GM12878 (cell line): ENCODE measurements around the gene ATG9A. TPM values are rescaled to one million over a fixed set of nuclear protein-coding genes. Genes with fewer than 3 reads are reported as not detected.

Experiments
- BHLHE40 ChIP-seq, 2 experiments: fragments of 450-650 bp in 1 of 2; IDR thresholded peaks; 2 replicates each; pipeline ENCODE4 v1.6.1; 2011 to 2017; ENCODE audit warnings: low read depth in 2 of 2, borderline replicate concordance in 1 of 2, improper control_type of control experiment in 1 of 2, low read length in 1 of 2, mild to moderate bottlenecking in 1 of 2
- ETV6 ChIP-seq, 2 experiments: fragments of 450-650 bp in 1 of 2; IDR thresholded peaks in 1 of 2; conservative IDR thresholded peaks in 1 of 2; 2 replicates each; pipeline ENCODE4 v1.6.1; 2014; ENCODE audit warnings: antibody characterized with exemption in 1 of 2, borderline replicate concordance in 1 of 2, low read depth in 1 of 2, mild to moderate bottlenecking in 1 of 2, moderate library complexity in 1 of 2
- IRF3 ChIP-seq: fragments of 450-650 bp; IDR thresholded peaks from 2 replicates; pipeline ENCODE4 v1.6.1; 2014; ENCODE audit warnings: mild to moderate bottlenecking
- MXI1 ChIP-seq: fragments of 150-350 bp; IDR thresholded peaks from 2 replicates; pipeline ENCODE4 v1.6.1; 2011; ENCODE audit warnings: low read depth, mild to moderate bottlenecking, inconsistent platforms, low read length, improper control_type of control experiment
- NRF1 ChIP-seq: conservative IDR thresholded peaks from 2 replicates; pipeline ENCODE4 v1.6.1; 2011; ENCODE audit warnings: mild to moderate bottlenecking, low read depth, low read length, improper control_type of control experiment
- PBX3 ChIP-seq: IDR thresholded peaks from 2 replicates; pipeline ENCODE4 v1.6.1; 2011; ENCODE audit warnings: mild to moderate bottlenecking, low read depth, low read length, moderate library complexity; ENCODE audit not compliant: insufficient replicate concordance
- POLR2AphosphoS5 ChIP-seq: IDR thresholded peaks from 2 replicates; pipeline ENCODE4 v1.6.1; 2011; ENCODE audit warnings: mild to moderate bottlenecking, low read length, inconsistent platforms
- SUPT20H ChIP-seq: IDR thresholded peaks from 2 replicates; pipeline ENCODE4 v1.6.1; 2011; ENCODE audit warnings: low read depth, mild to moderate bottlenecking, low read length, moderate library complexity, borderline replicate concordance; ENCODE audit not compliant: control insufficient read depth
- WRNIP1 ChIP-seq: IDR thresholded peaks from 2 replicates; pipeline ENCODE4 v1.6.1; 2011; ENCODE audit warnings: low read depth, low read length, improper control_type of control experiment, borderline replicate concordance
- YBX1 ChIP-seq: fragments of 450-650 bp; IDR thresholded peaks from 2 replicates; pipeline ENCODE4 v1.6.1; 2016; ENCODE audit warnings: antibody characterized with exemption
- polyA plus RNA-seq, 11 experiments: library from polyadenylated mRNA; depleted of rRNA in 4 of 11; unstranded in 6 of 11; stranded (reverse) in 5 of 11; fragments of >200 nt; fragmentation: Nextera tagmentation in 4 of 11; fragmentation: Illumina TruSeq in 1 of 11; extraction: Ambion mirVana in 4 of 11; extraction: Trizol in 1 of 11; gene quantifications; 1 replicate in 1 of 11; 2 replicates in 10 of 11; pipeline versions ENCODE4 v1.2.1 to v1.2.3, GENCODE V29; 2011 to 2016; ENCODE audit warnings: inconsistent platforms in 2 of 11, missing spikeins in 2 of 11, low read depth in 1 of 11
- total RNA-seq, 4 experiments: library from RNA; depleted of rRNA in 3 of 4; stranded (reverse); fragments of >200 nt in 3 of 4; fragmentation: Illumina TruSeq in 1 of 4; extraction: Trizol in 1 of 4; gene quantifications; 2 replicates each; pipeline versions ENCODE4 v1.2.1 to v1.2.3, GENCODE V29; 2013 to 2021

The ATG9A gene
- total and polyA plus RNA-seq, 10 of the 15 experiments (the other 5 are each of a cell fraction or from before 2014, with no cell fraction given): 0.16 to 37.5 (median 14.6) TPM; not detected in 1

GRCh38 chr2:219199470-219200211 is 29.8 kb downstream of the ATG9A start (continued):
- TF ChIP-seq PBX3 (no peak), YBX1 (no peak), NRF1 (no peak), ETV6 (conservative IDR thresholded peaks at IDR 0.05 in 1 of 2, IDR thresholded peaks at IDR 0.05 in 1 of 2; ENCODE audit: borderline replicate concordance in 1 of 2, low read depth in 1 of 2) (no peak), BHLHE40 (IDR thresholded peaks at IDR 0.05; ENCODE audit: borderline replicate concordance in 1 of 2, low read depth in 2 of 2, low read length in 1 of 2) (no peak), POLR2AphosphoS5 (no peak), IRF3 (no peak), MXI1 (no peak), SUPT20H (no peak), WRNIP1 (no peak)
